H9 (cell line): ENCODE data around the gene MSANTD1. TPM values are rescaled to one million over a fixed set of nuclear protein-coding genes. Genes with fewer than 3 reads are reported as not detected.

Experiments
- DNase-seq: peaks from one replicate; pipeline ENCODE4 v3.0.0-alpha.2; 2017
- H2AFZ ChIP-seq: one replicate; pipeline ENCODE4 v1.6.1; 2013; ENCODE audit warnings: mild to moderate bottlenecking, low read length, control low read depth, moderate library complexity
- H2AK5ac ChIP-seq: 2 replicates; pipeline ENCODE4 v1.6.1; 2013; ENCODE audit warnings: low read length, control low read depth, mixed read lengths; ENCODE audit not compliant: insufficient read length
- H2BK120ac ChIP-seq: one replicate; pipeline ENCODE4 v1.6.1; 2013; ENCODE audit warnings: low read depth, mild to moderate bottlenecking, low read length, control low read depth, inconsistent platforms; ENCODE audit not compliant: poor library complexity, severe bottlenecking
- H2BK12ac ChIP-seq: 2 replicates; pipeline ENCODE4 v1.6.1; 2013; ENCODE audit warnings: low read length, control low read depth, mixed read lengths, low read depth; ENCODE audit not compliant: insufficient read length
- H2BK15ac ChIP-seq: 2 replicates; pipeline ENCODE4 v1.6.1; 2013; ENCODE audit warnings: low read depth, low read length, control low read depth
- H2BK20ac ChIP-seq: one replicate; pipeline ENCODE4 v1.6.1; 2013; ENCODE audit warnings: low read depth, mild to moderate bottlenecking, low read length, control low read depth, inconsistent platforms; ENCODE audit not compliant: poor library complexity, severe bottlenecking
- H2BK5ac ChIP-seq: 2 replicates; pipeline ENCODE4 v1.6.1; 2013; ENCODE audit warnings: low read length, control low read depth, mixed read lengths; ENCODE audit not compliant: insufficient read length
- H3K14ac ChIP-seq: 2 replicates; pipeline ENCODE4 v1.6.1; 2013; ENCODE audit warnings: low read length, control low read depth; ENCODE audit not compliant: insufficient read depth
- H3K18ac ChIP-seq: 2 replicates; pipeline ENCODE4 v1.6.1; 2013; ENCODE audit warnings: low read depth, mild to moderate bottlenecking, mixed read lengths, low read length, control low read depth; ENCODE audit not compliant: insufficient read length
- H3K23ac ChIP-seq: 2 replicates; pipeline ENCODE4 v1.6.1; 2013; ENCODE audit warnings: low read length, control low read depth, mixed read lengths, low read depth; ENCODE audit not compliant: insufficient read length
- H3K23me2 ChIP-seq: 2 replicates; pipeline ENCODE4 v1.6.1; 2013; ENCODE audit warnings: low read depth, mild to moderate bottlenecking, mixed read lengths, low read length, control low read depth; ENCODE audit not compliant: insufficient read length, poor library complexity, severe bottlenecking
- H3K27ac ChIP-seq: 2 replicates; pipeline ENCODE4 v1.5.1; 2013; ENCODE audit warnings: low read length, control low read depth, mixed read lengths, low read depth; ENCODE audit not compliant: insufficient read length
- H3K27me3 ChIP-seq: 2 replicates; pipeline ENCODE4 v1.6.1; 2013; ENCODE audit warnings: low read length, control low read depth, inconsistent platforms; ENCODE audit not compliant: insufficient read depth
- H3K4ac ChIP-seq: 2 replicates; pipeline ENCODE4 v1.6.1; 2013; ENCODE audit warnings: low read depth, mild to moderate bottlenecking, control low read depth, inconsistent platforms, low read length, moderate library complexity
- H3K4me1 ChIP-seq: 2 replicates; pipeline ENCODE4 v1.6.1; 2013; ENCODE audit warnings: low read length, control low read depth, inconsistent platforms; ENCODE audit not compliant: insufficient read depth
- H3K4me2 ChIP-seq: 2 replicates; pipeline ENCODE4 v1.6.1; 2013; ENCODE audit warnings: low read length, control low read depth, mixed read lengths; ENCODE audit not compliant: insufficient read length, insufficient read depth
- H3K56ac ChIP-seq: 2 replicates; pipeline ENCODE4 v1.6.1; 2013; ENCODE audit warnings: low read depth, mild to moderate bottlenecking, mixed read lengths, low read length, control low read depth; ENCODE audit not compliant: insufficient read length
- H3K79me1 ChIP-seq: 2 replicates; pipeline ENCODE4 v1.6.1; 2013; ENCODE audit warnings: low read depth, mild to moderate bottlenecking, moderate library complexity, low read length, control low read depth, inconsistent platforms; ENCODE audit not compliant: insufficient read depth, poor library complexity, severe bottlenecking
- H3K79me2 ChIP-seq: 2 replicates; pipeline ENCODE4 v1.6.1; 2013; ENCODE audit warnings: low read length, control low read depth, inconsistent platforms; ENCODE audit not compliant: insufficient read depth
- H3K9ac ChIP-seq: 2 replicates; pipeline ENCODE4 v1.6.1; 2013; ENCODE audit warnings: low read length, control low read depth, mixed read lengths; ENCODE audit not compliant: insufficient read length; ENCODE audit errors: extremely low read depth
- H3K9me3 ChIP-seq: one replicate; pipeline ENCODE4 v1.6.1; 2013; ENCODE audit warnings: low read depth, low read length, inconsistent platforms; ENCODE audit not compliant: control insufficient read depth
- H3T11ph ChIP-seq: one replicate; pipeline ENCODE4 v1.6.1; 2013; ENCODE audit warnings: mild to moderate bottlenecking, low read length, control low read depth, inconsistent platforms
- H4K20me1 ChIP-seq: one replicate; pipeline ENCODE4 v1.6.1; 2013; ENCODE audit not compliant: control insufficient read depth, insufficient read length, insufficient read depth
- H4K5ac ChIP-seq: 2 replicates; pipeline ENCODE4 v1.6.1; 2013; ENCODE audit warnings: low read depth, mild to moderate bottlenecking, mixed read lengths, low read length, control low read depth; ENCODE audit not compliant: insufficient read length
- H4K8ac ChIP-seq: replicated peaks from 2 replicates; pipeline ENCODE4 v1.6.1; 2013; ENCODE audit warnings: low read length, control low read depth, mixed read lengths, low read depth; ENCODE audit not compliant: insufficient read length
- H4K91ac ChIP-seq: 2 replicates; pipeline ENCODE4 v1.6.1; 2013; ENCODE audit warnings: low read depth, mild to moderate bottlenecking, moderate library complexity, mixed read lengths, low read length, control low read depth; ENCODE audit not compliant: insufficient read length
- H3K27ac Mint-ChIP-seq, 3 experiments: 2 replicates in 2 of 3; 3 replicates in 1 of 3; pipeline ENCODE4 v1.8.0; 2020 to 2021; ENCODE audit warnings: mixed read lengths in 3 of 3, mild to moderate bottlenecking in 1 of 3, moderate library complexity in 1 of 3
- H3K27me3 Mint-ChIP-seq: 2 replicates; pipeline ENCODE4 v1.8.0; 2021; ENCODE audit warnings: low read depth, mild to moderate bottlenecking, moderate library complexity, mixed read lengths
- H3K36me3 Mint-ChIP-seq, 3 experiments: 2 replicates in 2 of 3; 3 replicates in 1 of 3; pipeline ENCODE4 v1.8.0; 2020 to 2021; ENCODE audit warnings: low read depth in 3 of 3, mixed read lengths in 3 of 3; ENCODE audit not compliant: insufficient read depth in 1 of 3
- H3K4me1 Mint-ChIP-seq, 2 experiments: 2 replicates each; pipeline ENCODE4 v1.8.0; 2020; ENCODE audit warnings: mixed read lengths in 2 of 2
- H3K4me3 Mint-ChIP-seq, 2 experiments: 2 replicates in 1 of 2; 3 replicates in 1 of 2; pipeline ENCODE4 v1.8.0; 2020 to 2021; ENCODE audit warnings: mild to moderate bottlenecking in 2 of 2, mixed read lengths in 2 of 2, moderate library complexity in 1 of 2
- H3K9me3 Mint-ChIP-seq, 2 experiments: 2 replicates in 1 of 2; 3 replicates in 1 of 2; pipeline ENCODE4 v1.8.0; 2020; ENCODE audit warnings: mild to moderate bottlenecking in 2 of 2, mixed read lengths in 2 of 2, moderate library complexity in 1 of 2
- CTCF ChIP-seq: fragments of 200-600 bp; sonication (generic); conservative IDR thresholded peaks from 3 replicates; pipeline ENCODE4 v1.8.0; 2021; ENCODE audit warnings: antibody characterized with exemption, mild to moderate bottlenecking
- WGBS: extraction: QIAGEN DNeasy Blood & Tissue Kit; methylation state at CpG from one replicate; pipeline ENCODE4 v1.1.7; 2013; ENCODE audit warnings: missing lambda C conversion rate, low lambda C conversion rate, mixed read lengths; ENCODE audit not compliant: insufficient read length; ENCODE audit errors: extremely low coverage; 5-methylcytosine and 5-hydroxymethylcytosine counted together
- total RNA-seq: library from RNA; stranded (reverse); gene quantifications from 2 replicates; pipeline ENCODE4 v1.2.1, GENCODE V29; 2021

MSANTD1 gene
- total RNA-seq, 1 experiment from 2014 or later = 0.83 TPM

GRCh38 chr4:3215256-3215655, 33.7 kb upstream of the MSANTD1 start:
- H2BK20ac ChIP-seq = no peak overlapping the region
- no peaks in the 10 kb centered on the region for H3K4me1 Mint-ChIP-seq
- WGBS = no CpG with 5 or more reads among the region's 12 CpGs

More at GRCh38 chr4:3215256-3215655, 33.7 kb upstream of the MSANTD1 start:
- Histone ChIP-seq H4K91ac (no peak overlapping the region), H3K9ac (no peak overlapping the region), H3K4me2 (no peak overlapping the region), H3K79me1 (no peaks in the 10 kb centered on the region), H2BK120ac (no peak overlapping the region), H3K4me1 (no peaks in the 10 kb centered on the region), H3K79me2 (no peaks in the 10 kb centered on the region), H3K9me3 (no peaks in the 10 kb centered on the region), H2BK12ac (no peak overlapping the region), H3K27ac (no peak overlapping the region), H3K4ac (no peak overlapping the region), H3K27me3 (no peaks in the 10 kb centered on the region), H2AK5ac (no peak overlapping the region), H4K8ac (no peak overlapping the region), H2AFZ (no peak overlapping the region), H3K23me2 (no peaks in the 10 kb centered on the region), H3K56ac (no peak overlapping the region), H3K18ac (no peak overlapping the region), H4K20me1 (no peaks in the 10 kb centered on the region), H2BK15ac (no peak overlapping the region), H4K5ac (no peak overlapping the region), H3T11ph (no peak overlapping the region), H3K23ac (no peak overlapping the region), H2BK5ac (no peak overlapping the region), H3K14ac (no peak overlapping the region)
- Mint-ChIP-seq H3K36me3 (peaks cover 30 to 82% (median 80%) of the 10 kb centered on the region in 3 experiments; a peak in 6 of 7 replicates), H3K4me3 (no peak overlapping the region), H3K27ac (no peak overlapping the region), H3K9me3 (no peaks in the 10 kb centered on the region), H3K27me3 (no peaks in the 10 kb centered on the region)
- DNase-seq = no peak
- no peak for TF ChIP-seq CTCF
